ENCODE results near the gene NAT14. TPM values are rescaled to one million over a fixed set of nuclear protein-coding genes. Genes with fewer than 3 reads are reported as not detected.

The NAT14 gene
- total RNA-seq, 4 donors from 2014 or later: 1.3 to 4.3 (median 2.9) TPM

DNA sequence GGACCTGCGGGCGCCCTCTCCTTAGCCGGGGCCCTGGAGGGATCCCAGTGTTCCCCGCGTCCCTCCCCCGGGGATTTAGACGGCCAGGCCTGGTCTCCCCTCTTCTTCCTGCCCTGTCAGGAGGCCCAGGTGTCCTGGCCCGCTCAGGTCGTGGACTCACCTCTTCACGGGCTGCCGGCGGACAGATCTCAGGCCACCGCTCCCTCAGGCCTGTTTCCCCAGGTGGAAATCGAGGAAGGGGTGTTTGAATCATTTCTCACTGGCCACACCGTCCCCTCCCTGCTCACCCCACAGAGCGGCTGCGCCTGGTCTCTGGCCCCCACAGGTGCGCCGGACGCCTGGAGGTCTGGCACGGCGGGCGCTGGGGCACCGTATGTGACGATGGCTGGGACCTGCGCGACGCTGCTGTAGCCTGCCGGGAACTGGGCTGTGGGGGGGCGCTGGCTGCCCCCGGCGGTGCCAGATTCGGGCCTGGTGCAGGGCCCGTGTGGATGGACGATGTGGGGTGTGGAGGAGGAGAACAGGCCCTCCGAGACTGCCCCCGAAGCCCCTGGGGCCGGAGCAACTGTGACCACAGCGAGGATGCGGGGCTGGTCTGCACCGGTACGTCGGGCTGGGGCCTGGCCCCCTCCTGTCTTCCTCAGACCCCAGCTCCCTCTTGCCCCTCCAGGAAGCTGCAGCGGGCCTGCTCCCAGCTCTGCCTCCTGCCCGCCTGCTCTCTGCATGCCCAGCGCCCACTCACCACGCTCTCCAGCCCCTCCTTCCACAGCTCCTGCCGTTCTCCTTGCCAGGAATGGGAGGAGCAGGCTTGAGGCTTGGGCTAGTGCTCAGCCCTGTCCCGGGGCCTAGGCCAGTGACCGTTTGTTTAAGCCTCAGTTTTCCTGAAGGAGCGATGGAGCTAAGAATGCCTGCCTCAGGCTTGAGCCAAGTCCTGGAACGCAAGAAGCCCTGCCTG, 5.8 kb downstream of the NAT14 start:
- Histone ChIP-seq H3K36me3 (no peaks in the 10 kb centered on the region), H3K27me3 (peaks cover 0 to 43% (median 0%) of the 10 kb centered on the region in 4 donors), H3K27ac (peak overlapping the region in 3 of 4 donors; percentile 21 to 70 (median 38)), H3K4me3 (no peak overlapping the region), H3K4me1 (peaks cover 31 to 82% (median 39%) of the 10 kb centered on the region in 3 donors), H3K9me3 (no peaks in the 10 kb centered on the region)
- no peak for DNase-seq
- intact Hi-C loops (cut with DNase I): no loop called here
- no peak for TF ChIP-seq CTCF (IDR thresholded peaks at IDR 0.05)
- TF ChIP-seq POLR2A (IDR thresholded peaks at IDR 0.05): no peak
- 73 to 84% methylated on average over 5 to 16 of the region's 52 CpGs for WGBS, 2 donors

DNA sequence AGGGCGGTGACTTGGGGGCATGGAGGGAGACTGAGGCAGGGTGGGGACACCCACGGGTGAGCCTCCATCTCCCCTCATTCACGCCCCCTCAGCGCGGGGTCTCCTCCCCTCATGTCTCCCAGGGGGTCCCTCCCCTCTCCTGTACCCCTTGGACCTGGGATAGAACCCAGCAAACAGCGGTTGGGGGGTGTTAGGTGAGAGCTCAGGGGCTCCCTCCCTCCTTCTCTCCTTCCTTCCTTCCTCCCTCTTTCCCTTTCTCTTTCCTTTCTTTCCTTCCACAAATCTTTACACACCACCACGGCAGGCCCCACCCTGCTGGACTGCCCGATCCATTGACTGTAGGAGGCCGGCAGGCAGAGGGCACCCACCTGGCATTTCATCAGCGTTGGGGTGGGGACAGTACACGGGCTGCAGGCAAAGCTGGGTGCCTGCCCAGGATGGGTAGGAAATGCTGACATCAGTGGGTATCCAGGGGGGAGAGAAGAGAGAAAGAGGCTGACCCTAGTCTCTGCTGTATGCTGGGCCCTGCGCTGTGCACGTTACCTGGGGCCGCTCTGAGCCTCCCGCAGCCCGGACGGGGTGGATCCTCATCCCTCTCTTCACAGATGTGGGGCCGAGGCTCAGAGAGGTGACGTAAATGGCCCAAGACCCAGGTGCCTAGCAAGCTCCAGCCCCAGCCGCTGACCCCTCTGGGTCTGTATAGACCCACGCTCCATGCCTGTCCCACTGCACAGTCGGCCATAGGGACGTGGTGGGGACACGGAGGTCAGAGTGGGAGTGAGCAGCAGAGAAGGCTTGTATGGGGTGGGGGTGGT, 6.8 kb downstream of the NAT14 start:
- 53 to 65% methylated on average over 13 of the region's 24 CpGs for WGBS, 2 donors
- peak overlapping the region in 3 of 4 donors; percentile 21 to 70 (median 38) for H3K27ac ChIP-seq

GRCh38 chr19:55492362-55492944, 7.5 kb downstream of the NAT14 start:
- Histone ChIP-seq H3K27ac (no peak overlapping the region), H3K9me3 (no peaks in the 10 kb centered on the region), H3K4me3 (no peak overlapping the region), H3K36me3 (no peaks in the 10 kb centered on the region), H3K4me1 (peaks cover 16 to 65% (median 22%) of the 10 kb centered on the region in 3 donors), H3K27me3 (peaks cover 0 to 43% (median 0%) of the 10 kb centered on the region in 4 donors)
- TF ChIP-seq POLR2A (IDR thresholded peaks at IDR 0.05) (no peak), CTCF (IDR thresholded peaks at IDR 0.05) (no peak)
- DNase-seq: no peak
- intact Hi-C loops (cut with DNase I): no loop called here
- 22 to 34% methylated on average over 12 of the region's 12 CpGs for WGBS, 2 donors

More for the DNA sequence above, 6.8 kb downstream of the NAT14 start:
- TF ChIP-seq POLR2A (IDR thresholded peaks at IDR 0.05): no peak
- TF ChIP-seq CTCF (IDR thresholded peaks at IDR 0.05): no peak
- H3K4me3 ChIP-seq: no peak overlapping the region
- H3K4me1 ChIP-seq: peaks cover 22 to 72% (median 29%) of the 10 kb centered on the region in 3 donors
- no peaks in the 10 kb centered on the region for H3K9me3 ChIP-seq
- intact Hi-C loops (cut with DNase I): no loop called here
- no peaks in the 10 kb centered on the region for H3K36me3 ChIP-seq
- no peak for DNase-seq
- H3K27me3 ChIP-seq: peaks cover 0 to 43% (median 0%) of the 10 kb centered on the region in 4 donors

GRCh38 chr19:55493052-55493644, 8.2 kb downstream of the NAT14 start:
- TF ChIP-seq CTCF (IDR thresholded peaks at IDR 0.05): no peak
- no peak for TF ChIP-seq POLR2A (IDR thresholded peaks at IDR 0.05)
- Histone ChIP-seq H3K4me1 (peaks cover 15 to 58% (median 16%) of the 10 kb centered on the region in 3 donors), H3K9me3 (no peaks in the 10 kb centered on the region), H3K27me3 (peaks cover 0 to 43% (median 0%) of the 10 kb centered on the region in 4 donors), H3K36me3 (no peaks in the 10 kb centered on the region), H3K27ac (peak overlapping the region; percentile 20 to 74 (median 58)), H3K4me3 (peak overlapping the region in 1 of 4 donors; percentile 22)
- 53 to 57% methylated on average over 4 to 10 of the region's 18 CpGs for WGBS, 2 donors
- DNase-seq: no peak
- intact Hi-C loops (cut with DNase I): no loop called here

Measured in esophagus squamous epithelium (tissue), 5 donors.